Measurements from ENCODE around the gene INMT.

- TF ChIP-seq CTCF (IDR thresholded peaks at IDR 0.05) (no peak), ZFX (IDR thresholded peaks at IDR 0.05; ENCODE audit: borderline replicate concordance) (no peak)
Measured at GRCh38 chr7:30706316-30706715, 45.6 kb upstream of the INMT start.
